GM19099 (cell line): ENCODE measurements around the gene PPP3CB.
A peak's percentile ranks its signal among the peaks of the same experiment; 100 is the strongest.

ENCODE experiments used
- POLR2A ChIP-seq: IDR thresholded peaks from 3 replicates; pipeline ENCODE4 v1.6.1; 2011; ENCODE audit warnings: low read depth; ENCODE audit not compliant: insufficient read length; ENCODE audit errors: extremely low read depth

The PPP3CB gene

DNA sequence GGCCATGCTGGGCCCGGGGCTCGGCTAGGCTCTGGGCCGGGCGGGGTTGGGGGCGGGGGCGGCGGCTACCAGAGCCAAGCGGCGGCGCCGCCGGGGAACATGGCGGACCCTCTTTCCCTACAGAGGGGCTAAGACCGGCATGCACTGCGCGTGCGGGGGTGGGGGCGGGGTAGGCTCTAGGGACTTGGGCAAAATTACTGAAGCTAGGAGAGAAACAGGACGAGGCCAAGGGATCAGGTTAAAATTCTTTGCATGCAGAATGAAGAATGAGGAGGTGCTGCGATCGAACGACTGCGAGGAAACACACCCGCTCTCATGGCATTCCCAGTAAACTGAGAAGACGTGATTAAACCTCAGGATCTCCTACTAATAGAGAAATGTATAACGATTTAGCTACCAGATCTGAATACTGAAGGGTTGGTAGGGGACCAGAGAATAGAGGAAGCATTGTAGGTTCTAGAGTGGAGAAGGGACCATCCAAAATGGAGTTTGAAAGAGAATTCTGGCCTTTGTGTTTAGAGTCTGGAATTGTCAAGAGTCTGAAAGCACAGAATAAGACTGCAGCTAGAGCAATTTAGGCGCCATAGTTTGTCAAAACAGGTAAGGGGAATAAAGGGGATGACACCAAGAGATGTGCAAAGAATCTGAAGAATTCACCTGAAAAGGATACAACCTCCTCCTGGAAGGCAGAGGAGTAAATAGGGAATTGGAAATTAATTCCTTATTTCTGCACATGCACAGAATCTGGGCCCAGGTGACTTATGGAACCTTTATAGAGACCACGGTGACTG lies at the start of gene PPP3CB:
Gene PPP3CB (minus strand): TSS at position 141 of the 791 bp plus-strand sequence. CDS start 135 bp downstream, at position 6.
- TF ChIP-seq POLR2A: no peak

DNA sequence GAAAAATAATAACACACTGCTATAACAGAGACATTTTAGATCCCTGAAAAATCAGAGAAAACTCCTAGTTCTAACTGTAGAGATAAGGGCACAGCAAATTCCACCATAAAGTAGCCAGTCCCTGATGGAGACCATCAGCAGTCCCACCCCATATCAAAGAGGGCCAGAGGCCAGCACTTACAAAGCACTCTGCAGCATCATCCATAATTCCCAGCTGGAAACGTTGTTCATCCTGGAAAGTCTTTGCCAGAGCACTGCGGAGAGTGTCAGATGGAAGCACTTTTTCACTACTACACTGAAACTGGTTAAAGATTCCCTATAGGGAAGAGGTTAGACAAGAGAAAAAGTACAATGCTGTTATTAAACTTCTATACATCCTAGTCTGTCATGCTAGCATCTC lies 49.5 kb upstream of the PPP3CB start:
- TF ChIP-seq POLR2A: no peak

DNA sequence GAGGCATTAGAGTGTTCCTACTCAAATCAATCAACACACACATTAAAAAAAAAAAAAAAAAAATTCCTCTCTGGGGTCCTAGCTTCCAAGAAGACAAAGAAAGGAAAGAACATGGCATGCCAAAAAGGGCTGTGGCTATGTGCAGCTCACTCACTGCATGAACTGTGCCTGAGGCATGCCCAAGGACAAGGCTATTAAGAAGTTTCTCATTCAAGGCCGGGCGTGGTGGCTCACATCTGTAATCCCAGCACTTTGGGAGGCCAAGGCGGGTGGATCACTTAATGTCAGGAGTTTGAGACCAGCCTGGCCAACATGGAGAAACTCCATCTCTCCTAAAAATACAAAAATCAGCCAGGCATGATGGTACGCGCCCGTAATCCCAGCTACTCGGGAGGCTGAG lies 41.9 kb upstream of the PPP3CB start:
- no peak for TF ChIP-seq POLR2A

DNA sequence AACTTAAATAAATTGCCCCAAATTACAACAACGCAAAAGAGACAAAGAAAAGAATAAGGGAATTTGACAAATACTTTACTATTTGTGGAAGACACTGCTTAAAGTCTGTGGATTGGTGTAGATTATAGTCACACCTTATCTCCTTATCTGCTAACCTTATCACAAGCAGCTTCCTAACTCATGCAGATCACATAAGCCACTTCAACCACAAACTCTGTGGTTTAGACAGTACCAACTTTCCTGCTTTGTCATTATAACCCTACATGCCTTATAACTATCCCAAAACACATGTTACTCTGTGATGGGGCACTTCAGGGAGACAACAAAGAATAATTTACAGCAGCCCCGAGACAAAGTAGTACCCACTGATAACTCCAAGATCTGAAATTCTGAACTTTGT lies 41.5 kb upstream of the PPP3CB start:
- TF ChIP-seq POLR2A: no peak

DNA sequence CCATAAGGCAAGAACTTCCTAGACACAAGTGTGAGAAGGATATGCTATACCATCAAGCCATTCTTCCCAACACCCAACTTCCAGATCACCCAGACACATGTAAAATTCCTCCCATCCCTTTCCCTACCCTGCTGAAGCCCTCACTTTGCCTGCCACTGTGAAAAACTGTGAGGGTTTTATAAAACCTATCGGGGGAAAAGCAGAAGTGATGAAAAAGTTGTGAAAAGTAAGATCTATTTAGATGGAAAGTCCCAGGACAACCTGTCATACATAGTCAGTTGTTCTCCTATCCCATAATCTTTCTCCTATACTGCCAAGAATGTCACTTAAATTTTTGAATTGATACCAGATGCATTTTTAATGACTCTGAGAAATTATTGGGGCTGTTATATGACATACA lies 39.0 kb upstream of the PPP3CB start:
- TF ChIP-seq POLR2A: no peak

DNA sequence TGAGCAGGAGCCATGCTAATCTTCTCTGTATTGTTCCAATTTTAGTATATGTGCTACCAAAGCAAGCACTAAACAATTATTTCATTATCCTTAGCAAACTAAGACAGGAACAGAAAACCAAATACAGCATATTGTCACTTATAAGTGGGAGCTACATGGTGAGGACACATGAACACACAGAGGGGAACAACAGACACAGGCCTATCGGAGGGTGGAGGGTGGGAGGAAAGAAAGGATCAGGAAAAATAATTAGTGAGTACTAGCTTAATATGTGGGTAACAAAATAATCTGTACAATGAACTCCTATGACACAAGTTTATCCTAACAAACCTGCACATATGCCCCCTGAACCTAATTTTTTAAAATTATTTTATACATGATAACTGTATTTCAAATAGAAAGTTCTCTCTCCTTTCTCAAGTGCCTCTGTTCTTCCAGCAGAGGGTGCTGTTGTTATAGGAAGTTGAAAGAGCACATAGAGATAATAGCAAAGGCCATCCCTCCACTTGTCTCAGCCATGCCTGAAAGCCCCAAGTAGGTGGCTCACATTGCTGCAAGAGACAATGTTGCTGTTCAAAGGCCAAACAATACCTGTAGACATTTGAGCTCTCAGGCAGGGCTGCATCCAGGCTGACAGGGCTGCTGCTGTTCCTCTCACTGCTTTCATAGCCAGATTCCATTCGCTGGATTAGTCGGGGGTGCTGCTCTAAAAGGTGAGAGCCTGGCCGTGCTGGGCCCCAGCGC lies 33.4 kb upstream of the PPP3CB start:
- TF ChIP-seq POLR2A: no peak

DNA sequence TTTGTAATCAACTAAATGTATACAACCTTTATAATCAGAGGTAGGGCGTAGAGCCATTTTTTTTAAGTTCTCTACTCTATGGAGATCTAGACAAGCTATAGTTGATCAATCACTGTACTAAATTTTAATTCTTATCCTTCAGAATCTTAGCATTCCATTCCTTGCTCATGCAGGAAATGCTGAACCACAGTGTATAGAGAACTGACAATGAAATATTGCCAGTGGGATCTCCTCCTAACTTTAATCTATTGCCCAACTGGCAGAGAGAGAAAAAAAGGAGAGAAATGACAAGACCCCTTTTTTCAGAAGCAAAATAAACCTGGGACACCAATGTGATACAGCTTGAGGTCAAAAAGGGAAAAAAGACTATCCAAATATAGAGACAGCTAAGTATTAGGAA lies 26.4 kb upstream of the PPP3CB start:
- TF ChIP-seq POLR2A: no peak

DNA sequence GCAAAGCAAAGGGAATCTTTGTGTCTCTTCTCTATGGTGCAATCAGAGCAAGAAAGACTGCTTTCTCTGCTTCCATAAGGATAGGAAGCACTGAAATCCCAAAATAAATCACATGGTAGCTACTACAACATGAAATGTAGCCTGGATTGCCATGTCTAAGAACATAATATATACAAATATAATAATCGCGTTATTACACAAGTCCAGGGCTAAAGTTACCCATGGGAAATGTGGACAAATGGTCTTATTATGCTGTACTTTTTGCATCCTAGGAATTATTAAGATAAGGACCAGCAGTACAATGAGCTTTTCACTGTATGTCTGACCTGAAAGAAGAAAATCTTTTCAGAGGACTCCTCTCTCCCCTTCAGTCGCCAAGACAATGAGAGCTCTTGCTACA lies 23.5 kb upstream of the PPP3CB start:
- TF ChIP-seq POLR2A: no peak

DNA sequence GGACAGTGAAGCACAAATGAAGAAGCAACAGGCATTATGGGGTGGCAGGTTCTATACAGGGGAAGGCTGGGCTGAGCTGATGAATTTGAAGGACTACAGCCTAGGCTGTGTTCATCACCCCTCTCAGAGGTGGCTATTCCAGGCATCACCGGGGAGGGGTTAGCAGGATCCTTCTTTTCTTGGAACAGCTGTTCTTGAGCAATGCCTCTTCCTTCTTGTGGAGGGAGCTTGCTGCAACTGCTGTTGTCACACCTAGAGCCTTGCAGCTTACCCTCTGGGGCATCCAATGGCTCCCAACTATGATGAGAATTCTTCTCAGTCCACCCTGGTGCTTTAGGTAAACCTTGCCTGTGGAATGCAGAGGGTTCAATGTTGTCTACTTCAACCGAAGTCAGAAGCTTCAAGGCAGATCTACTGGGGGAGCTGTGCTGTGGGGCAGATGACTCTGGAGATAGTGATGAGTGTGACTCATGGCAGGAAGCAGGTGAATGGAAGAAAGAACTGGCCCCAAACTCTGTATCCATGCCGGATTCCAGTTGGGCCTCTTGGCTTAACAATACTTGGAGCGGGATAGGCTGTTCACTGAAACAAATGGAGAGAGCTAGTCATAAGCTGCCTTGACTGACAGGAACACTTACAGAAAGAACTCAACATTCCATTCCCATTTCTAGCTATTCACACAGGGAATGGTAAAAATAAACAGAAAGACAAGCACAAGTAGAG lies 21.5 kb upstream of the PPP3CB start:
- TF ChIP-seq POLR2A: no peak

DNA sequence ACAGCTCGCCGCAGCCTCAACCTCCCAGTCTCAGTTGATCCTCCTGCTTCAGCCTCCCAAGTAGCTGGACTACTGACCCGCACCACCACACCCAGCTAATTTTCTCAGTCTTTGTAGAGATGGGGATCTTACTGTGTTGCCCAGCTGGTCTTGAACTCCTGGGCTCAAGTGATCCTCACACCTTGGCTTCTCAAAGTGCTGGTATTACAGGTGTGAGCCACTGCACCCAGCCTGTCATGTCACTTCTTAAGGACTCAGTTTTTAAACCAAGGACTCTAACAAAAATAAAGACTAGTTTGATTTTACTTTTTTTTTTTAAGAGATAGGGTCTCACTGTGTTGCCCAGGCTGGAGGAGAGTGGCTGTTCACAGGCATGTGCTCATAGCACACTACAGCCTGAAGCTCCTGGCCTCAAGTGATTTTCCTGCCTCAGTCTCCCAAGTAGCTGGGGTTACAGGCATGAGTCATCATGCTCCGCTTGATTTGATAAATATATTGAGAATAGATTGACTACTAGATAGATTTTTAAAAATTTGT lies 16.5 kb upstream of the PPP3CB start:
- TF ChIP-seq POLR2A: no peak

DNA sequence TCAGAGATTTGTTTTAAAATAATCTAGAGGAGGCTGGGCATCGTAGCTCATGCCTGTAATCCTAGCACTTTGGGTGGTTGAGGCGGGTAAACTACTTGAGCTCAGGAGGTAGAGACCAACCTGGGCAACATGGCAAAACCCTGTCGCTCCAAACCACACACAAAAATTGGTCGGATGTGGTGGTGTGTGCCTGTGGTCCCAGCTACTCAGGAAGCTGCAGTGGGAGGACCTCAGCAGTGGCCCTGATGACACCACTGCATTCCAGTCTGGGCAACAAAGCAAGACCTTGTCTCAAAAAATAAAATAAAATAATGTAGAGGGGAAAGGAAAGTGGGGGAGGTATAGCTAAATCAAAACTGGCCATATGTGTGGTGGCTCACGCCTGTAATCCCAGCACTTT lies 13.9 kb upstream of the PPP3CB start:
- no peak for TF ChIP-seq POLR2A

DNA sequence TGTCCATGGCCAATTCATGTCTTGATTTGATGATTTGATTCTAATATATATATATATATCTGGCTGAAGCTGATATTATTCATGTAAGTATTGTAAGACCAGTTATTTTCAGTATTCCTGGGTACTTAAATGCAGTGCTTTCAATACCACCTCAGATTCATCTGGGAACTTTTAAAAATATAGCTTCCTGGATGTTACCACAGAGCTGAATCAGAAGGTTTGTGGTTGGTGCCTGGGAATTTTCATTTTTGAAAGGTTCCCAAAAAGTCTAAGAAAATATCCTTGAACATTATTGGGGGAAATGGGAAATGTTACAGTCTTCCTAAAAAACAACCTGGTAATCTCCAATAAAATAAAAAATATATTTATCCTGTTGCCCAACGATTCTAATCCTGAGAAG lies 10.7 kb upstream of the PPP3CB start:
- TF ChIP-seq POLR2A: no peak

DNA sequence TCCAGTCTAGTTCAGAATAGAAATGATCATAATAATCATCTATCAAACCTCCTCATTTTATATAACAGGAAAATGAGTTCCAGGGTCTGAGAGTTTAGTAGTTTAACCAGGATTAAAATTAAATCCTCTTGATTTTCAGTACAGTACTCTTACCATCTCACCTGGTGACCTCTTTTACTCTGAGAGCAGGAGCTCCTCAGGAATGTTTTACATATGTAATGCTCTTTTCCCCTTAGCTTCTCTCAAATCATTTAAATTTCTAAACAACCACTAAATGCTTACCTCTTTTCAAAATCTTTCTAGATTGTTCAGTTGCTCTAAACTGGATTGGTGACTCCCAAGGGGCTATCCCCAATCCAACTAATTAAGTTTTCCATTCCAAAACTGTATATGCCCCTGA lies 10.2 kb upstream of the PPP3CB start:
- no peak for TF ChIP-seq POLR2A

DNA sequence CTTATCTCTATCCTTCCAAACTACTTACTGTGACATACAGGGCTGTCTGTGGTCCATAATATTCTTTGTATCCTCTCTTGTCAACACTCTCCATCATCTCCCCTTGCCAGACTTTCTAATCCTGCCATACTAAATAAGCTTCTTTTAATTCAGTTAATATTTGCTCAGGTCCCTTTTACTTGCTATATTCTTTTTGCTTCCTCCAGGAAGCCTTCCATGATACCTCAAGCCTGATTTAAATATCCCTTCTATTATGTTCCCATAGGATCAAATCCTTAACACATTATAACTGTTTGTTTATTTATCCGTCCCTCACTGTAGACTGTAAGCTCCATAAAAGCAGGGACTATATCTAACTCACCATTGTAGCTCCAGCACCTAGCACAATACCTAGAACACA lies 7.2 kb upstream of the PPP3CB start:
- no peak for TF ChIP-seq POLR2A

DNA sequence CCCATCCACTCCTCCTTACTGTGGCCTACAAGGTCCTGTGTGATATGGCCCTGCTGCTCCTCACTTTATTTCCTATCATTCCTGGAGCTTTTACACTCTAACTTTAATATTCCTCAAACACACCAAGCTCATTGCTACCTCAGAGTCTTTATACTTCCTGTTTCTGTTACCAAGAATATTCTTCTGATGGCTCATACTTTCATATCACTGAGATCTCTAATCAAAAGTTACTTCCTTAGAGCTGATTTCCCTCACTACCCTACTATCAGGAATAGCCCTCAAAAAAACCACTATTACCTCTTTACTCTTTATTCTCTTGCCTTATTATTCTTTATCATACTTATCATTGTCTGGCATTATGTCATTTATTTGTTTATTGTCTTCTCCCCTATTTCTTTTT lies 5.8 kb upstream of the PPP3CB start:
- no peak for TF ChIP-seq POLR2A

DNA sequence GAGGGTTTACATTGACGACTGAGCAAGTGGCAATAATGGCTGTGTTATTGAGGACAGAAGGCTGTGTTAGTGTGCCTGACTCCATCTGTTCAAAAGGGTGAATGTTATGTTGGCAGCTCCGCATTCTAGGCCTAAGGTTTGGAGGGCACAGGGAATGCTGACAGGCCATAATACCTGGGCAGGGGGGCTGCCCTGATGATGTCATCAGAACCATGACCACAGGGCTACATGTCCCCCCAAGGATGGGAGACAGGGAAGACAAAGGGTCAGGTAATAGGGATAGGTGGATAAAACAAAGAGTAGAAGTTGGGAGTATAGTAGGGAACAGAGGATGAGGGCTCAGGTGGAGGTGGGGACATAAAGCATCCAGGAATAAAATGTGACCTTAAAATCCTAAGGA lies 1.8 kb upstream of the PPP3CB start:
- no peak for TF ChIP-seq POLR2A

DNA sequence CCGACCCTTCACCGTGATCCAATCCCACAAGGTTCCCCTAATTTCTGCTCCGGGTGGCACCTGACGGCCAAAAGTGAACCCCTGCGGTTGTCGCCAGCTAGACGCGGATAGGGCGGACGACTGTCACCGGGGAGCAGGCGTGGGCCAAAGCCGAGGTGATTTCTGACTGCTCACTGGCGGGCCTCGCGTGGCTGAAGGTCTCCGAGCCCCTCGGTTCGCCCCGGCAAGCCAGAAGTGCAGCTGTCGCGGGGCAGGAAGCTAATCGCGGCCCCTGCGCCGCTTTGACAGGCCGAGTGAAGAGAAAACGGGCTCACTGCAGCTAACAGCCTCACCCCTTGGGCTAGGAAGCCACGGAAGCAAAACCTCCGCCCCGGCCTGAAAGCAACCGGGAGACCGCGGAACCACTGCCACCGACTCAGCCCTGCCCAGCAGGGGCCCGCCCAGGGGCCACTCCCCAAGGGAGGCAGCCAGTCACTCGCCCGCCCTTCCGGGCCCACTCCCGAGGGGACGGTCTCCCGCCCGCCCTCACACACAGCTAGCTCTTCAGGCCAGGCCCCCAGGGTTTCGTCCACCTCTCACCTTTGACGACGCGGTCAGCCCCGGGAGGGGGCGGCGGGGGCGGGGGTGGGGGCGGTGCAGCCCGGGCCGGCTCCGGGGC lies 469 bp downstream of the PPP3CB start:
- TF ChIP-seq POLR2A: peak; percentile 90
